Left lung (tissue), 10 donors: ENCODE results near the gene ACSL3. TPM values are rescaled to one million over a fixed set of nuclear protein-coding genes. Genes with fewer than 3 reads are reported as not detected.
A peak's percentile ranks its signal among the peaks of the same experiment; 100 is the strongest.

Experiments
- ATAC-seq: fragments of 200-7000 bp; cut with Tn5 transposase; one replicate; pipeline ENCODE4 v1.9.1; 2020; ENCODE audit warnings: moderate library complexity
- DNase-seq, 4 donors: peaks; one replicate each; pipeline ENCODE4 v3.0.0-alpha.2; 2013 to 2020
- H3K27ac ChIP-seq, 2 donors: fragments of 200-600 bp; sonication (generic) in 1 of 2; one replicate each; pipeline versions ENCODE4 v1.5.0 to v1.8.0; 2020 to 2021
- H3K27me3 ChIP-seq, 2 donors: fragments of 200-600 bp; sonication (generic) in 1 of 2; one replicate each; pipeline versions ENCODE4 v1.5.0 to v1.8.0; 2020 to 2021
- H3K36me3 ChIP-seq, 2 donors: fragments of 200-600 bp; sonication (generic) in 1 of 2; one replicate each; pipeline versions ENCODE4 v1.5.0 to v1.8.0; 2020 to 2021
- H3K4me1 ChIP-seq, 2 donors: fragments of 200-600 bp; one replicate each; pipeline ENCODE4 v1.8.0; 2021
- H3K4me3 ChIP-seq, 2 donors: fragments of 200-600 bp; sonication (generic) in 1 of 2; one replicate each; pipeline versions ENCODE4 v1.5.0 to v1.8.0; 2020 to 2021; ENCODE audit warnings: mild to moderate bottlenecking in 1 of 2
- H3K9me3 ChIP-seq, 2 donors: fragments of 200-600 bp; sonication (generic) in 1 of 2; one replicate each; pipeline versions ENCODE4 v1.5.0 to v1.8.0; 2020 to 2021
- CTCF ChIP-seq, 2 donors: fragments of 200-600 bp; sonication (generic) in 1 of 2; IDR thresholded peaks; one replicate each; pipeline versions ENCODE4 v1.5.0 to v1.8.0; 2021; ENCODE audit warnings: antibody characterized with exemption in 2 of 2
- intact Hi-C, 2 donors: fragments of 100-400 bp; cut with DNase I; formaldehyde crosslinking; loops; one replicate each; pipeline versions ENCODE4 v1.11.2 to v1.14.2; 2022
- polyA plus RNA-seq, 6 donors: library from polyadenylated mRNA; unstranded; fragments of 120-200 nt; gene quantifications; one replicate each; pipeline ENCODE4 v1.2.1, GENCODE V29; 2013; ENCODE audit not compliant: insufficient read length in 6 of 6
- total RNA-seq, 2 donors: library from RNA; stranded (reverse); fragmentation: NEBNext Ultra II Directional; extraction: Animal tissue kit (Norgen Biotek cat#: 25700); gene quantifications; one replicate each; pipeline ENCODE4 v1.2.1, GENCODE V29; 2021
- donor health status: DM: no; HTN: yes; CAD: no.
- donor health status: DM: no; HTN: no; CAD: no.

The ACSL3 gene
- total and polyA plus RNA-seq, 8 donors, result 55.1 to 102 (median 61.0) TPM

- DNase-seq (no peak), ATAC-seq (no peak)
- no peaks in the 10 kb centered on the region for H3K27me3 ChIP-seq
- H3K36me3 ChIP-seq, result peaks cover 5 to 19% of the 10 kb centered on the region in 2 donors
- no peak overlapping the region for H3K4me3 ChIP-seq
- no peak overlapping the region for H3K27ac ChIP-seq
- intact Hi-C loops, result no loop called here
- H3K4me1 ChIP-seq, result peaks cover 0 to 9% of the 10 kb centered on the region in 2 donors
- H3K9me3 ChIP-seq, result no peaks in the 10 kb centered on the region
- TF ChIP-seq CTCF (IDR thresholded peaks at IDR 0.05), result no peak
Observed at GRCh38 chr2:222944552-222944951, 83.7 kb downstream of the ACSL3 start.

- H3K36me3 ChIP-seq, result peaks cover under 1 to 16% of the 10 kb centered on the region in 2 donors
- ATAC-seq (no peak), DNase-seq (no peak)
- H3K4me1 ChIP-seq, result peaks cover 0 to 9% of the 10 kb centered on the region in 2 donors
- TF ChIP-seq CTCF (IDR thresholded peaks at IDR 0.05), result no peak
- H3K27me3 ChIP-seq, result no peaks in the 10 kb centered on the region
- H3K27ac ChIP-seq, result no peak overlapping the region
- no peaks in the 10 kb centered on the region for H3K9me3 ChIP-seq
- intact Hi-C loops, result no loop called here
- H3K4me3 ChIP-seq, result no peak overlapping the region
Observed at GRCh38 chr2:222944971-222945740, 84.3 kb downstream of the ACSL3 start.

- Histone ChIP-seq H3K4me1 (peaks cover 0 to 9% of the 10 kb centered on the region in 2 donors), H3K27me3 (no peaks in the 10 kb centered on the region), H3K27ac (no peak overlapping the region), H3K4me3 (no peak overlapping the region), H3K9me3 (no peaks in the 10 kb centered on the region), H3K36me3 (peaks cover 0 to 8% of the 10 kb centered on the region in 2 donors)
- TF ChIP-seq CTCF (IDR thresholded peaks at IDR 0.05), result no peak
- no peak for ATAC-seq
- DNase-seq, result no peak
- intact Hi-C loops, result no loop called here
Observed at GRCh38 chr2:222945887-222946286, 85.1 kb downstream of the ACSL3 start.

- Histone ChIP-seq H3K27ac (no peak overlapping the region), H3K27me3 (no peaks in the 10 kb centered on the region), H3K9me3 (no peaks in the 10 kb centered on the region), H3K4me1 (peaks cover 0 to 9% of the 10 kb centered on the region in 2 donors), H3K36me3 (no peaks in the 10 kb centered on the region), H3K4me3 (no peak overlapping the region)
- TF ChIP-seq CTCF (IDR thresholded peaks at IDR 0.05), result no peak
- DNase-seq, result no peak
- ATAC-seq, result peak; percentile 28
- intact Hi-C loops, result no loop called here
Observed at GRCh38 chr2:222946700-222947287, 86.0 kb downstream of the ACSL3 start.

- H3K4me3 ChIP-seq, result no peak overlapping the region
- no peak for TF ChIP-seq CTCF (IDR thresholded peaks at IDR 0.05)
- no peak overlapping the region for H3K27ac ChIP-seq
- no peaks in the 10 kb centered on the region for H3K27me3 ChIP-seq
- H3K4me1 ChIP-seq, result peaks cover 0 to 3% of the 10 kb centered on the region in 2 donors
- no peak for DNase-seq
- no peaks in the 10 kb centered on the region for H3K36me3 ChIP-seq
- H3K9me3 ChIP-seq, result no peaks in the 10 kb centered on the region
- intact Hi-C loops, result no loop called here
- no peak for ATAC-seq
Observed at GRCh38 chr2:222949073-222949472, 88.2 kb downstream of the ACSL3 start.
